A549 treated with ZK216348 at 1 μM for 4 hours (cell line): ENCODE measurements around the gene ENKD1. TPM values are rescaled to one million over a fixed set of nuclear protein-coding genes. Genes with fewer than 3 reads are reported as not detected.

Source experiments
- total RNA-seq: library from RNA; stranded (reverse); fragments of 200-300 nt; extraction: Qiagen RNA extraction; gene quantifications from 5 replicates; pipeline ENCODE4 v1.2.3, GENCODE V29; 2022; ENCODE audit warnings: low read depth

Gene ENKD1
- 5.7 to 12.5 TPM (median 9.6 TPM) in 5 replicates for total RNA-seq

GRCh38 chr16:67666559-67667452 is at the start of gene ENKD1, which contains the start of gene C16orf86:
TSS of gene ENKD1 (minus strand) at chr16:67666750. CDS start at chr16:67666442, 308 bp downstream.
TSS of gene C16orf86 (plus strand) at chr16:67666814. CDS start at chr16:67666971, 157 bp downstream.

GRCh38 chr16:67660564-67661028 is 6.0 kb downstream of the ENKD1 start, which contains the start of gene PARD6A:
TSS of gene PARD6A (plus strand) at chr16:67660960. CDS start at chr16:67661039, 79 bp downstream.

GRCh38 chr16:67659675-67660563 is 6.6 kb downstream of the ENKD1 start, which contains the start of gene ACD:
TSS of gene ACD (minus strand) at chr16:67660260. CDS start at chr16:67660220, 40 bp downstream.

Other genes with a start within 250 kb of the ENKD1 start
- gene HSD11B2, start 235.6 kb downstream of the ENKD1 start, total RNA-seq: 1.4 to 1.7 TPM (median 1.6 TPM) in 5 replicates
- 97.6 to 117 TPM (median 109 TPM) in 5 replicates for gene ATP6V0D1, start 185.6 kb downstream of the ENKD1 start, total RNA-seq
- not detected in 5 replicates for gene AGRP, start 183.2 kb downstream of the ENKD1 start, total RNA-seq
- 28.9 to 50.3 TPM (median 43.1 TPM) in 5 replicates for gene RIPOR1, start 137.9 kb downstream of the ENKD1 start, total RNA-seq
- 34.2 to 38.7 TPM (median 36.1 TPM) in 5 replicates for gene CTCF, start 104.2 kb downstream of the ENKD1 start, total RNA-seq
- 1.1 to 2.4 TPM (median 2.3 TPM) in 5 replicates for gene CARMIL2, start 21.6 kb downstream of the ENKD1 start, total RNA-seq
- gene ACD, start 6.5 kb downstream of the ENKD1 start, total RNA-seq: 25.0 to 37.0 TPM (median 35.2 TPM) in 5 replicates
- 1.2 to 2.6 TPM (median 1.8 TPM) in 5 replicates for gene PARD6A, start 5.8 kb downstream of the ENKD1 start, total RNA-seq
- gene C16orf86, start 64 bp upstream of the ENKD1 start, total RNA-seq: 0.45 TPM in 1 of 5 replicates, not detected in the others
- 14.0 to 18.3 TPM (median 17.5 TPM) in 5 replicates for gene GFOD2, start 52.6 kb upstream of the ENKD1 start, total RNA-seq
- 6.7 to 10.7 TPM (median 9.7 TPM) in 5 replicates for gene RANBP10, start 139.8 kb upstream of the ENKD1 start, total RNA-seq
- 0.32 to 0.86 TPM (median 0.43 TPM) in 5 replicates for gene TSNAXIP1, start 140.1 kb upstream of the ENKD1 start, total RNA-seq
- gene THAP11, start 175.6 kb upstream of the ENKD1 start, total RNA-seq: 25.2 to 46.3 TPM (median 44.5 TPM) in 5 replicates
- 230 to 282 TPM (median 237 TPM) in 5 replicates for gene NUTF2, start 180.2 kb upstream of the ENKD1 start, total RNA-seq
- 21.4 to 32.5 TPM (median 28.4 TPM) in 5 replicates for gene CENPT, start 180.9 kb upstream of the ENKD1 start, total RNA-seq
- gene EDC4, start 206.3 kb upstream of the ENKD1 start, total RNA-seq: 43.1 to 69.7 TPM (median 65.1 TPM) in 5 replicates
- gene NRN1L, start 218.1 kb upstream of the ENKD1 start, total RNA-seq: 0.33 TPM in 1 of 5 replicates, not detected in the others
- 10.1 to 16.5 TPM (median 14.3 TPM) in 5 replicates for gene PSKH1, start 226.5 kb upstream of the ENKD1 start, total RNA-seq